OCI-LY7 (cell line): ENCODE measurements around the gene ERN2. TPM values are rescaled to one million over a fixed set of nuclear protein-coding genes. Genes with fewer than 3 reads are reported as not detected.
"Not testable (repeated sequence)": the region's sequence is repeated elsewhere in the genome, so short reads cannot be mapped to it uniquely, and the experiment has no call there.

Experiments
- BruUV-seq: library from RNA; stranded (reverse); fragments of 400-500 nt; replicated peaks from 2 replicates; lab custom pipeline; 2021; lab: Mats Ljungman, UMichigan
- CTCF ChIA-PET: fragments of 300-600 bp; sonication (Branson Sonifier 250); formaldehyde crosslinking; loops from one replicate; lab custom pipeline; 2022; ENCODE audit warnings: antibody characterized with exemption; ENCODE audit not compliant: unreplicated experiment; lab: Charles Lee
- POLR2A ChIA-PET: fragments of 300-600 bp; sonication (Branson Sonifier 250); formaldehyde crosslinking; loops from one replicate; lab custom pipeline; 2022; ENCODE audit warnings: antibody characterized with exemption; lab: Charles Lee
- DNase-seq: peaks from one replicate; pipeline ENCODE4 v3.0.0-alpha.2; 2015; ENCODE audit warnings: low spot score
- H2AFZ ChIP-seq: fragments of 200-600 bp; sonication (generic), shearing (Covaris generic); 2 replicates; pipeline ENCODE4 v1.6.1; 2014; ENCODE audit warnings: mild to moderate bottlenecking, antibody characterized with exemption, low read length, moderate library complexity
- H3K27ac ChIP-seq: fragments of 200-600 bp; sonication (generic); 2 replicates; pipeline ENCODE4 v1.5.1; 2014; ENCODE audit warnings: mixed run types, low read depth, mild to moderate bottlenecking, moderate library complexity, low read length, inconsistent platforms; ENCODE audit not compliant: poor library complexity, severe bottlenecking
- H3K36me3 ChIP-seq: fragments of 200-600 bp; sonication (generic); 2 replicates; pipeline ENCODE4 v1.6.1; 2014; ENCODE audit warnings: mild to moderate bottlenecking, antibody characterized with exemption, low read length, moderate library complexity, mixed read lengths; ENCODE audit not compliant: insufficient read depth
- H3K4me1 ChIP-seq: fragments of 200-600 bp; sonication (generic); 2 replicates; pipeline ENCODE4 v1.5.1; 2014; ENCODE audit warnings: mild to moderate bottlenecking, low read length; ENCODE audit not compliant: insufficient read depth, poor library complexity, severe bottlenecking
- H3K4me2 ChIP-seq: fragments of 200-600 bp; sonication (generic); 2 replicates; pipeline ENCODE4 v1.6.1; 2014; ENCODE audit warnings: mild to moderate bottlenecking, low read length
- H3K4me3 ChIP-seq: fragments of 200-600 bp; sonication (generic); 2 replicates; pipeline ENCODE4 v1.5.1; 2014; ENCODE audit warnings: mild to moderate bottlenecking, low read depth, low read length; ENCODE audit not compliant: poor library complexity, severe bottlenecking
- H3K79me2 ChIP-seq: fragments of 200-600 bp; sonication (generic); 2 replicates; pipeline ENCODE4 v1.6.1; 2016; ENCODE audit warnings: low read depth, mild to moderate bottlenecking, low read length, moderate library complexity, mixed read lengths; ENCODE audit not compliant: insufficient read depth
- H3K9me2 ChIP-seq: fragments of 200-600 bp; sonication (generic); 2 replicates; pipeline ENCODE4 v1.6.1; 2016; ENCODE audit warnings: mild to moderate bottlenecking, low read length, mixed read lengths; ENCODE audit not compliant: insufficient read depth
- H3K9me3 ChIP-seq: fragments of 200-600 bp; sonication (generic); 2 replicates; pipeline ENCODE4 v1.6.1; 2014; ENCODE audit warnings: mild to moderate bottlenecking, mixed run types, low read length, mixed read lengths
- H4K20me1 ChIP-seq: fragments of 200-600 bp; sonication (generic); 2 replicates; pipeline ENCODE4 v1.6.1; 2014; ENCODE audit warnings: mild to moderate bottlenecking, antibody characterized with exemption, low read length, moderate library complexity, mixed read lengths; ENCODE audit not compliant: insufficient read depth
- EZH2phosphoT487 ChIP-seq: fragments of 200-600 bp; sonication (generic); IDR thresholded peaks from 2 replicates; pipeline ENCODE4 v1.6.1; 2018; ENCODE audit warnings: low read depth, borderline replicate concordance, mild to moderate bottlenecking, mixed run types, antibody characterized with exemption, low read length, moderate library complexity, mixed read lengths
- intact Hi-C: fragments of 100-400 bp; cut with micrococcal nuclease; formaldehyde crosslinking; loops from one replicate; pipeline ENCODE4 v1.10.0; 2022; ENCODE audit not compliant: unreplicated experiment
- total RNA-seq, 2 experiments: library from RNA; depleted of rRNA in 1 of 2; stranded (reverse); fragments of >200 nt in 1 of 2; shearing (Covaris generic) in 1 of 2; gene quantifications; 2 replicates each; pipeline ENCODE4 v1.2.3, GENCODE V29; 2014 to 2022
- TF ChIP-seq, protein P1 (sequence below): fragments of 200-600 bp; sonication (generic); conservative IDR thresholded peaks from 2 replicates; pipeline ENCODE4 v1.5.1; 2014; ENCODE audit warnings: mild to moderate bottlenecking, antibody characterized with exemption, low read length, moderate library complexity, mixed read lengths

The ERN2 gene
- total RNA-seq, 2 experiments from 2014 or later = 1.2 to 2.5 TPM

DNA sequence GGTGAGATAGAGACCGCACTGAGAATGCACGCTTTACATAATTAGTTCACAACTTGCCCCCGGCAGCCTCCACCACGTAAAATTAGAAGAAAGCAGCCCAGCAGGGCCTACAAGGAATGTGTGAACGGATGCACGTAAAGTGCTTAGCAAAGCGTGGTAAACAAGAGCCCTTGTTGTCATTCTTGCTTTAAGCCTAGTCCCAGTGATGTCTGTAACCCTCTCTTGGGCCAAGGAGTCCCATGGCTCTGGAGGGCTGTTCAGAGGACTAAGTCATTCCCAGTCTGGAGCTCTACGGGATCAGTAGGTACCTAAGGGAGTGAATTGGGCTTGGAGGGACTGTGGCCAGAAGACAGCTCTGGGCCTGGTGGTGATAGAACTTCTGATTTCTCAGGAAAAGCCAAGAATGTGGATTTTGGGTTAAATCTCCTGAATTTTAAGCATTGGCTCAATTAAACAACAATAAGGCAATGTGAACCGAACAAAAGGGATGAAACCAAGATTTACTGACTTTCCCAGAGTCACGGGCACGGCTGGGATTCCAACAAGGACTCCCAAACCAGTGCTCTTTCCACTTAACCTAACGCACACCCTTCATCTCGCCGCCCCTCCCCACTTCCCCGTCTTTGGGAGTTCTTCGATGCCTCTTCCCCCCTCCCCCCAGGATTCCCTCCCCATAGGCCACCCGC is 41.0 kb upstream of the ERN2 start:
- intact Hi-C loops = no loop called here
- CTCF ChIA-PET = no interaction called here
- H3K9me2 ChIP-seq = no peaks in the 10 kb centered on the region

DNA sequence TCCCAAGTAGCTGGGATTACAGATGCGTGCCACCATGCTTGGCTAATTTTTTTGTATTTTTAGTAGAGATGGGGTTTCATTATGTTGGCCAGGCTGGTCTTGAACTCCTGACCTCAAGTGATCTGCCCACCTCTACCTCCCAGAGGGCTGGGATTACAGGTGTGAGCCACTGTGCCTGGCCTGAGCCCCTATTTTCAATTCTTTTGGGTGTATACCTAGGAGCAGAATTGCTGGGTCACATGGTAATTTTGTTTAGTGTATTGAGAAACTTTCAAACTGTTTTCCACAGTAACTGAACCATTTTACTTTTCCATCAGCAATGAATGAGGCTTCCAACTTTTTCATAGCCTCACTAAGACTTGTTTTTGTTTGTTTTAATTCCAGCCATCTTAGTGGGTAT is 38.0 kb upstream of the ERN2 start:
- DNase-seq, H3K9me3 ChIP-seq, H2AFZ ChIP-seq, H3K79me2 ChIP-seq, H3K9me2 ChIP-seq, H4K20me1 ChIP-seq, H3K4me1 ChIP-seq, H3K36me3 ChIP-seq, CTCF ChIA-PET, H3K4me3 ChIP-seq, intact Hi-C loops, H3K27ac ChIP-seq, POLR2A ChIA-PET, BruUV-seq, H3K4me2 ChIP-seq: not testable (repeated sequence)

More for the DNA sequence above, 41.0 kb upstream of the ERN2 start:
- Histone ChIP-seq H3K4me3 (no peak overlapping the region), H2AFZ (no peak overlapping the region), H4K20me1 (no peaks in the 10 kb centered on the region), H3K4me1 (no peaks in the 10 kb centered on the region), H3K4me2 (no peak overlapping the region), H3K79me2 (no peaks in the 10 kb centered on the region), H3K27ac (no peak overlapping the region), H3K36me3 (no peaks in the 10 kb centered on the region), H3K9me3 (no peaks in the 10 kb centered on the region)
- DNase-seq = no peak
- BruUV-seq = no TSS peak
- TF ChIP-seq, protein P1, sequence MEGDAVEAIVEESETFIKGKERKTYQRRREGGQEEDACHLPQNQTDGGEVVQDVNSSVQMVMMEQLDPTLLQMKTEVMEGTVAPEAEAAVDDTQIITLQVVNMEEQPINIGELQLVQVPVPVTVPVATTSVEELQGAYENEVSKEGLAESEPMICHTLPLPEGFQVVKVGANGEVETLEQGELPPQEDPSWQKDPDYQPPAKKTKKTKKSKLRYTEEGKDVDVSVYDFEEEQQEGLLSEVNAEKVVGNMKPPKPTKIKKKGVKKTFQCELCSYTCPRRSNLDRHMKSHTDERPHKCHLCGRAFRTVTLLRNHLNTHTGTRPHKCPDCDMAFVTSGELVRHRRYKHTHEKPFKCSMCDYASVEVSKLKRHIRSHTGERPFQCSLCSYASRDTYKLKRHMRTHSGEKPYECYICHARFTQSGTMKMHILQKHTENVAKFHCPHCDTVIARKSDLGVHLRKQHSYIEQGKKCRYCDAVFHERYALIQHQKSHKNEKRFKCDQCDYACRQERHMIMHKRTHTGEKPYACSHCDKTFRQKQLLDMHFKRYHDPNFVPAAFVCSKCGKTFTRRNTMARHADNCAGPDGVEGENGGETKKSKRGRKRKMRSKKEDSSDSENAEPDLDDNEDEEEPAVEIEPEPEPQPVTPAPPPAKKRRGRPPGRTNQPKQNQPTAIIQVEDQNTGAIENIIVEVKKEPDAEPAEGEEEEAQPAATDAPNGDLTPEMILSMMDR = no peak
- TF ChIP-seq EZH2phosphoT487 = no peak
- POLR2A ChIA-PET = no interaction called here

DNA sequence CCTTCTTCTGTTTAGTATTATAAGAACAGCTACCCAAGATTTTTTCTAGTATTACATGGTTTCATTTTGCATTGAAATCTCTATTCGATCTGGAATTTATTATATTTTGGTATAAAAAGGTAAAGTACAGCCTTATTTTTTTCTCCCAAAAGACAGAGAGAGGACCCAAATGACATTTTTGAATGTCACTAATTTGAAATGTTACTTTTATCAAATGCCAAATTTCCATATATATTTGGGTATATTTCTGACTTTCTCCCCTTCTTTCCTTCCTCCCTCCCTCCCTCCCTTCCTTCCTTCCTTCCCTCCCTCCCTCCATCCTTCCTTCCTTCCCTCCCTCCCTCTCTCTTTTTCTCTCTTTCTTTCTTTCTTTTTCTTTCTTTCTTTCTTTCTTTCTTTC is 35.6 kb upstream of the ERN2 start:
- Histone ChIP-seq H4K20me1 (no peaks in the 10 kb centered on the region), H3K9me2 (no peaks in the 10 kb centered on the region), H3K27ac (no peak overlapping the region), H3K79me2 (no peaks in the 10 kb centered on the region), H3K4me2 (no peak overlapping the region), H2AFZ (no peak overlapping the region), H3K4me3 (no peak overlapping the region), H3K9me3 (no peaks in the 10 kb centered on the region), H3K36me3 (no peaks in the 10 kb centered on the region), H3K4me1 (no peaks in the 10 kb centered on the region)
- ChIA-PET POLR2A (interaction anchor here (0.6 kb wide), 1 partner anchor 577 kb away, joined by 3 read pairs; no protein-coding TSS in a partner anchor), CTCF (no interaction called here)
- no TSS peak for BruUV-seq
- intact Hi-C loops = no loop called here
- no peak for DNase-seq
- TF ChIP-seq, protein P1 = no peak
- TF ChIP-seq EZH2phosphoT487 = no peak
